Neuronal stem cell (in vitro differentiated cells): Measurements from ENCODE around the gene TULP3.

ENCODE experiments used
- DNase-seq: peaks from one replicate; pipeline ENCODE4 v3.0.0-alpha.2; 2013; ENCODE audit warnings: low spot score
- H2AFZ ChIP-seq: one replicate; pipeline ENCODE4 v1.6.1; 2013; ENCODE audit warnings: mild to moderate bottlenecking, low read length, inconsistent platforms
- H2AK5ac ChIP-seq: 2 replicates; pipeline ENCODE4 v1.6.1; 2013; ENCODE audit warnings: low read depth, mild to moderate bottlenecking, inconsistent platforms, low read length, moderate library complexity, mixed read lengths
- H2BK120ac ChIP-seq: 2 replicates; pipeline ENCODE4 v1.6.1; 2013; ENCODE audit warnings: low read depth, mild to moderate bottlenecking, inconsistent platforms, low read length, moderate library complexity, mixed read lengths
- H2BK12ac ChIP-seq: one replicate; pipeline ENCODE4 v1.6.1; 2013; ENCODE audit warnings: low read length, inconsistent platforms
- H2BK15ac ChIP-seq: 2 replicates; pipeline ENCODE4 v1.6.1; 2013; ENCODE audit warnings: mild to moderate bottlenecking, low read length, inconsistent platforms, mixed read lengths
- H2BK5ac ChIP-seq: one replicate; pipeline ENCODE4 v1.6.1; 2013; ENCODE audit warnings: inconsistent platforms, mild to moderate bottlenecking, low read length, moderate library complexity
- H3K14ac ChIP-seq: one replicate; pipeline ENCODE4 v1.6.1; 2013; ENCODE audit warnings: low read length, inconsistent platforms
- H3K18ac ChIP-seq: 2 replicates; pipeline ENCODE4 v1.6.1; 2013; ENCODE audit warnings: low read length, inconsistent platforms
- H3K23ac ChIP-seq: 2 replicates; pipeline ENCODE4 v1.6.1; 2013; ENCODE audit warnings: low read depth, mild to moderate bottlenecking, mixed read lengths, low read length, inconsistent platforms; ENCODE audit not compliant: poor library complexity
- H3K27ac ChIP-seq: replicated peaks from 3 replicates; pipeline ENCODE4 v1.5.1; 2013; ENCODE audit warnings: low read length, inconsistent platforms
- H3K27me3 ChIP-seq, 3 experiments: 2 replicates each; pipeline ENCODE4 v1.6.1; 2013; ENCODE audit warnings: low read length in 3 of 3, mild to moderate bottlenecking in 2 of 3, inconsistent platforms in 1 of 3, low read depth in 1 of 3, mixed read lengths in 1 of 3, moderate library complexity in 1 of 3; ENCODE audit not compliant: control insufficient read depth in 3 of 3, insufficient read depth in 3 of 3
- H3K36me3 ChIP-seq, 2 donors: replicated peaks in 1 of 2; 2 replicates each; pipeline ENCODE4 v1.6.1; 2013; ENCODE audit warnings: low read length in 2 of 2; ENCODE audit not compliant: control insufficient read depth in 2 of 2, insufficient read depth in 2 of 2
- H3K4ac ChIP-seq: 2 replicates; pipeline ENCODE4 v1.6.1; 2013; ENCODE audit warnings: inconsistent platforms, mild to moderate bottlenecking, low read length, moderate library complexity
- H3K4me1 ChIP-seq, 2 donors: 1 replicate in 1 of 2; 2 replicates in 1 of 2; pipeline ENCODE4 v1.6.1; 2013; ENCODE audit warnings: low read length in 2 of 2, low read depth in 1 of 2; ENCODE audit not compliant: control insufficient read depth in 2 of 2, insufficient read depth in 1 of 2
- H3K4me2 ChIP-seq: one replicate; pipeline ENCODE4 v1.6.1; 2013; ENCODE audit warnings: mild to moderate bottlenecking, low read length, inconsistent platforms; ENCODE audit not compliant: insufficient read depth, poor library complexity, severe bottlenecking
- H3K4me3 ChIP-seq, 2 donors: 2 replicates each; pipeline ENCODE4 v1.5.1; 2013; ENCODE audit warnings: low read length in 2 of 2, mild to moderate bottlenecking in 2 of 2, inconsistent platforms in 1 of 2, moderate library complexity in 1 of 2
- H3K79me1 ChIP-seq: one replicate; pipeline ENCODE4 v1.6.1; 2013; ENCODE audit warnings: low read depth, mild to moderate bottlenecking, inconsistent platforms, low read length, moderate library complexity
- H3K9ac ChIP-seq: one replicate; pipeline ENCODE4 v1.6.1; 2013; ENCODE audit warnings: mild to moderate bottlenecking, low read depth, low read length, inconsistent platforms; ENCODE audit not compliant: poor library complexity
- H3K9me3 ChIP-seq, 2 donors: replicated peaks in 1 of 2; 2 replicates each; pipeline versions ENCODE3 to v1.6.1; 2013; ENCODE audit warnings: low read length in 2 of 2, mild to moderate bottlenecking in 2 of 2, inconsistent platforms in 1 of 2, low read depth in 1 of 2, mixed read lengths in 1 of 2, moderate library complexity in 1 of 2; ENCODE audit not compliant: control insufficient read depth in 2 of 2, insufficient read depth in 1 of 2
- H4K8ac ChIP-seq: one replicate; pipeline ENCODE4 v1.6.1; 2013; ENCODE audit warnings: low read depth, mild to moderate bottlenecking, inconsistent platforms, low read length, moderate library complexity
- H4K91ac ChIP-seq: one replicate; pipeline ENCODE4 v1.6.1; 2013; ENCODE audit warnings: low read length, low read depth, mild to moderate bottlenecking, inconsistent platforms; ENCODE audit not compliant: poor library complexity
- WGBS, 2 donors: extraction: QIAGEN DNeasy Blood & Tissue Kit; methylation state at CpG; one replicate each; pipeline ENCODE4 v1.1.7; 2013; ENCODE audit warnings: missing lambda C conversion rate in 2 of 2, mixed read lengths in 1 of 2; ENCODE audit not compliant: insufficient read length in 2 of 2, insufficient replicate concordance in 1 of 2; ENCODE audit errors: extremely low coverage in 2 of 2; 5-methylcytosine and 5-hydroxymethylcytosine counted together

The TULP3 gene

GRCh38 chr12:2976581-2976996 is 85.9 kb downstream of the TULP3 start:
- H2BK12ac ChIP-seq = no peak overlapping the region
- DNase-seq = no peak
- no peak overlapping the region for H2AFZ ChIP-seq
- H2BK120ac ChIP-seq = no peak overlapping the region
- no peak overlapping the region for H3K9ac ChIP-seq
- H4K8ac ChIP-seq = no peak overlapping the region
- peaks cover 0 to 3% of the 10 kb centered on the region in 2 donors for H3K36me3 ChIP-seq
- no peaks in the 10 kb centered on the region for H3K9me3 ChIP-seq
- no peak overlapping the region for H3K4me2 ChIP-seq
- peak overlapping the region; percentile 5 for H3K14ac ChIP-seq
- H3K27me3 ChIP-seq = no peaks in the 10 kb centered on the region
- H2AK5ac ChIP-seq = no peak overlapping the region
- no CpG with 5 or more reads among the region's 6 CpGs for WGBS, 2 donors
- peaks cover 5% of the 10 kb centered on the region for H3K79me1 ChIP-seq
- H3K18ac ChIP-seq = peak overlapping the region; percentile 75
- no peak overlapping the region for H3K27ac ChIP-seq
- H3K4me3 ChIP-seq = no peak overlapping the region
- H3K4me1 ChIP-seq = peaks cover 0 to 8% of the 10 kb centered on the region in 2 donors
- H4K91ac ChIP-seq = no peak overlapping the region
- H3K23ac ChIP-seq = no peak overlapping the region
- H3K4ac ChIP-seq = no peak overlapping the region
- H2BK5ac ChIP-seq = no peak overlapping the region
- H2BK15ac ChIP-seq = no peak overlapping the region

- Histone ChIP-seq H2AFZ (no peak overlapping the region), H2BK15ac (no peak overlapping the region), H3K4me2 (no peak overlapping the region), H3K4me1 (peaks cover 0 to 8% of the 10 kb centered on the region in 2 donors), H3K23ac (no peak overlapping the region), H3K9ac (no peak overlapping the region), H3K27ac (no peak overlapping the region), H3K9me3 (no peaks in the 10 kb centered on the region), H3K4me3 (no peak overlapping the region), H3K27me3 (no peaks in the 10 kb centered on the region), H2AK5ac (no peak overlapping the region), H2BK12ac (no peak overlapping the region), H3K79me1 (peaks cover 5% of the 10 kb centered on the region), H3K4ac (no peak overlapping the region), H2BK120ac (no peak overlapping the region), H3K14ac (no peak overlapping the region), H3K36me3 (peaks cover 0 to 7% of the 10 kb centered on the region in 2 donors), H4K91ac (no peak overlapping the region), H2BK5ac (no peak overlapping the region), H4K8ac (no peak overlapping the region), H3K18ac (no peak overlapping the region)
- WGBS, 2 donors = no CpG with 5 or more reads among the region's 5 CpGs
- no peak for DNase-seq
Measured at GRCh38 chr12:2977776-2978175, 87.1 kb downstream of the TULP3 start.

- no peak overlapping the region for H3K4me2 ChIP-seq
- H2BK120ac ChIP-seq = no peak overlapping the region
- no peak overlapping the region for H3K4ac ChIP-seq
- H3K14ac ChIP-seq = no peak overlapping the region
- DNase-seq = no peak
- no peak overlapping the region for H4K91ac ChIP-seq
- H3K27ac ChIP-seq = no peak overlapping the region
- H4K8ac ChIP-seq = no peak overlapping the region
- no peak overlapping the region for H2BK5ac ChIP-seq
- no peak overlapping the region for H3K23ac ChIP-seq
- no peak overlapping the region for H3K4me3 ChIP-seq
- H2BK12ac ChIP-seq = no peak overlapping the region
- H2BK15ac ChIP-seq = no peak overlapping the region
- peaks cover 0 to 15% of the 10 kb centered on the region in 2 donors for H3K36me3 ChIP-seq
- no peak overlapping the region for H3K9ac ChIP-seq
- H3K4me1 ChIP-seq = peaks cover 0 to 5% of the 10 kb centered on the region in 2 donors
- no peak overlapping the region for H3K18ac ChIP-seq
- no peak overlapping the region for H2AK5ac ChIP-seq
- no peaks in the 10 kb centered on the region for H3K79me1 ChIP-seq
- no peaks in the 10 kb centered on the region for H3K9me3 ChIP-seq
- no peaks in the 10 kb centered on the region for H3K27me3 ChIP-seq
- H2AFZ ChIP-seq = no peak overlapping the region
- no CpG with 5 or more reads among the region's 4 CpGs for WGBS, 2 donors
Measured at GRCh38 chr12:2979806-2980205, 89.1 kb downstream of the TULP3 start.

GRCh38 chr12:2980630-2981029 is 89.9 kb downstream of the TULP3 start:
- no peak overlapping the region for H3K9ac ChIP-seq
- no peak overlapping the region for H2BK15ac ChIP-seq
- H2AK5ac ChIP-seq = no peak overlapping the region
- H3K9me3 ChIP-seq = no peaks in the 10 kb centered on the region
- H3K27me3 ChIP-seq = no peaks in the 10 kb centered on the region
- H3K79me1 ChIP-seq = no peaks in the 10 kb centered on the region
- no peak overlapping the region for H2AFZ ChIP-seq
- H2BK120ac ChIP-seq = no peak overlapping the region
- no peak overlapping the region for H3K4me3 ChIP-seq
- no peak overlapping the region for H3K14ac ChIP-seq
- DNase-seq = no peak
- WGBS, 2 donors = no CpG with 5 or more reads among the region's 7 CpGs
- H3K36me3 ChIP-seq = peaks cover 0 to 15% of the 10 kb centered on the region in 2 donors
- no peak overlapping the region for H3K27ac ChIP-seq
- H3K4ac ChIP-seq = no peak overlapping the region
- H3K23ac ChIP-seq = no peak overlapping the region
- H2BK5ac ChIP-seq = no peak overlapping the region
- H3K18ac ChIP-seq = no peak overlapping the region
- H4K91ac ChIP-seq = no peak overlapping the region
- no peak overlapping the region for H4K8ac ChIP-seq
- no peak overlapping the region for H2BK12ac ChIP-seq
- H3K4me1 ChIP-seq = peaks cover 0 to 5% of the 10 kb centered on the region in 2 donors
- H3K4me2 ChIP-seq = no peak overlapping the region
